SK-N-SH treated with all-trans-retinoic acid at 6 μM for 48 hours (cell line): Measurements from ENCODE around the gene FAM78B.

Experiments used
- ARNTL ChIP-seq: fragments of 450-650 bp; formaldehyde crosslinking; IDR thresholded peaks from 2 replicates; pipeline ENCODE4 v1.5.0; 2020; ENCODE audit warnings: low read depth, mild to moderate bottlenecking, moderate library complexity, borderline replicate concordance
- BACH2 ChIP-seq: fragments of 250-450 bp; sonication (Bioruptor Pico); IDR thresholded peaks from 2 replicates; pipeline ENCODE4 v1.9.0; 2021; ENCODE audit warnings: mild to moderate bottlenecking, borderline replicate concordance

- TF ChIP-seq ARNTL (CRISPR knock-in tag), result no peak
- no peak for TF ChIP-seq BACH2 (CRISPR knock-in tag)
Measured at GRCh38 chr1:166127003-166127402, 39.8 kb downstream of the FAM78B start.
